DND-41 (cell line): ENCODE measurements around the gene TRIM72.

Source experiments
- ATAC-seq: fragments of 200-7000 bp; cut with Tn5 transposase; 3 replicates; pipeline ENCODE4 v1.9.1; 2021; ENCODE audit warnings: low read depth; ENCODE audit not compliant: insufficient read depth
- DNase-seq: peaks from one replicate; pipeline ENCODE4 v3.0.0-alpha.2; 2020
- H2AFZ ChIP-seq: 2 replicates; pipeline ENCODE4 v1.6.0; 2012; ENCODE audit warnings: low read depth, low read length
- H3K27ac ChIP-seq: 2 replicates; pipeline ENCODE4 v1.5.1; 2012; ENCODE audit warnings: low read length, inconsistent platforms
- H3K27me3 ChIP-seq: fragments of 200-600 bp; sonication (generic); 2 replicates; pipeline ENCODE4 v1.6.0; 2012; ENCODE audit warnings: low read length, mild to moderate bottlenecking, inconsistent platforms; ENCODE audit not compliant: insufficient read depth, poor library complexity
- H3K36me3 ChIP-seq: 2 replicates; pipeline ENCODE4 v1.5.1; 2012; ENCODE audit warnings: low read length, inconsistent platforms; ENCODE audit not compliant: insufficient read depth
- H3K4me1 ChIP-seq: 2 replicates; pipeline ENCODE4 v1.5.1; 2012; ENCODE audit warnings: mild to moderate bottlenecking, low read length; ENCODE audit not compliant: insufficient read depth
- H3K4me2 ChIP-seq: 2 replicates; pipeline ENCODE4 v1.6.0; 2012; ENCODE audit warnings: mild to moderate bottlenecking, moderate library complexity, low read length, inconsistent platforms; ENCODE audit not compliant: insufficient read depth
- H3K4me3 ChIP-seq, 2 experiments: fragments of 200-600 bp in 1 of 2; shearing (Covaris generic) in 1 of 2; 2 replicates each; pipeline ENCODE4 v1.5.1; 2012 to 2016; ENCODE audit warnings: inconsistent platforms in 2 of 2, low read length in 2 of 2, mild to moderate bottlenecking in 2 of 2, low read depth in 1 of 2, moderate library complexity in 1 of 2
- H3K79me2 ChIP-seq: 2 replicates; pipeline ENCODE4 v1.6.0; 2012; ENCODE audit warnings: low read length, inconsistent platforms; ENCODE audit not compliant: insufficient read depth
- H3K9ac ChIP-seq: 2 replicates; pipeline ENCODE4 v1.6.0; 2012; ENCODE audit warnings: low read depth, mild to moderate bottlenecking, inconsistent platforms, low read length, moderate library complexity
- H3K9me3 ChIP-seq: 2 replicates; pipeline ENCODE4 v1.5.1; 2012; ENCODE audit warnings: low read length, moderate library complexity, mild to moderate bottlenecking, inconsistent platforms; ENCODE audit not compliant: insufficient read depth, severe bottlenecking
- H4K20me1 ChIP-seq: 2 replicates; pipeline ENCODE4 v1.6.0; 2012; ENCODE audit warnings: low read length; ENCODE audit not compliant: insufficient read depth
- EZH2 ChIP-seq: IDR thresholded peaks from 3 replicates; pipeline ENCODE4 v1.6.1; 2012; ENCODE audit warnings: borderline replicate concordance, low read depth, mild to moderate bottlenecking, moderate library complexity, low read length, inconsistent platforms; ENCODE audit not compliant: severe bottlenecking
- TF ChIP-seq, protein P1 (sequence below): IDR thresholded peaks from 2 replicates; pipeline ENCODE4 v1.5.1; 2012; ENCODE audit warnings: borderline replicate concordance, low read length, moderate library complexity, mild to moderate bottlenecking; ENCODE audit not compliant: poor library complexity, severe bottlenecking; ENCODE audit errors: extremely low read depth

TRIM72 gene

DNA sequence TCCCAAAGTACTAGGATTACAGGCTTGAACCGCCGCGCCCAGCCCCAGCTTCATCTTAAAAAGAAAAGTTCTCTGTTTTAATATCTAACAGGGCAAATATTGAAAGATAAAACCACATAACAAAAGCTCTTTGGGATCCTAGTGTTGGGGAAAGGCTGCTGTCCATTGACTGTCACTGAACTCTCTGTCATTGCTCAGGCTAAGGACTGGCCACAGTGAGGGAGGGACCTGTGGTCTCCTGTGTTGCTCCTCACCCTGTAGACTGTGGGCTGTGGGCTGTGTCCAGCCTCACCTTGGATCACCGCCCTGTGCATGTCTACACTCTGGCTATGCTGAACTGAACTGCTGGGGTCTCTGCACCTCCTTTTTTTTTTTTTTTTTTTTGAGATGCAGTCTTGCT is 14.3 kb downstream of the TRIM72 start:
- H2AFZ ChIP-seq: no peak overlapping the region
- no peak for DNase-seq

GRCh38 chr16:31229501-31229900 is 15.6 kb downstream of the TRIM72 start:
- Histone ChIP-seq H3K9me3 (no peaks in the 10 kb centered on the region), H3K27me3 (no peaks in the 10 kb centered on the region), H3K4me2 (no peak overlapping the region), H3K9ac (no peak overlapping the region), H3K4me1 (no peaks in the 10 kb centered on the region), H2AFZ (no peak overlapping the region), H3K27ac (no peak overlapping the region), H4K20me1 (no peaks in the 10 kb centered on the region), H3K36me3 (no peaks in the 10 kb centered on the region), H3K79me2 (no peaks in the 10 kb centered on the region), H3K4me3 (no peak overlapping the region)
- DNase-seq (no peak), ATAC-seq (no peak)
- TF ChIP-seq EZH2: no peak
- TF ChIP-seq, protein P1, sequence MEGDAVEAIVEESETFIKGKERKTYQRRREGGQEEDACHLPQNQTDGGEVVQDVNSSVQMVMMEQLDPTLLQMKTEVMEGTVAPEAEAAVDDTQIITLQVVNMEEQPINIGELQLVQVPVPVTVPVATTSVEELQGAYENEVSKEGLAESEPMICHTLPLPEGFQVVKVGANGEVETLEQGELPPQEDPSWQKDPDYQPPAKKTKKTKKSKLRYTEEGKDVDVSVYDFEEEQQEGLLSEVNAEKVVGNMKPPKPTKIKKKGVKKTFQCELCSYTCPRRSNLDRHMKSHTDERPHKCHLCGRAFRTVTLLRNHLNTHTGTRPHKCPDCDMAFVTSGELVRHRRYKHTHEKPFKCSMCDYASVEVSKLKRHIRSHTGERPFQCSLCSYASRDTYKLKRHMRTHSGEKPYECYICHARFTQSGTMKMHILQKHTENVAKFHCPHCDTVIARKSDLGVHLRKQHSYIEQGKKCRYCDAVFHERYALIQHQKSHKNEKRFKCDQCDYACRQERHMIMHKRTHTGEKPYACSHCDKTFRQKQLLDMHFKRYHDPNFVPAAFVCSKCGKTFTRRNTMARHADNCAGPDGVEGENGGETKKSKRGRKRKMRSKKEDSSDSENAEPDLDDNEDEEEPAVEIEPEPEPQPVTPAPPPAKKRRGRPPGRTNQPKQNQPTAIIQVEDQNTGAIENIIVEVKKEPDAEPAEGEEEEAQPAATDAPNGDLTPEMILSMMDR: no peak

More for the DNA sequence above, 14.3 kb downstream of the TRIM72 start:
- Histone ChIP-seq H4K20me1 (no peaks in the 10 kb centered on the region), H3K27me3 (no peaks in the 10 kb centered on the region), H3K4me1 (no peaks in the 10 kb centered on the region), H3K36me3 (no peaks in the 10 kb centered on the region), H3K79me2 (no peaks in the 10 kb centered on the region), H3K27ac (no peak overlapping the region), H3K4me3 (no peak overlapping the region), H3K4me2 (no peak overlapping the region), H3K9ac (no peak overlapping the region), H3K9me3 (no peaks in the 10 kb centered on the region)
- TF ChIP-seq, protein P1: no peak
- ATAC-seq: no peak

DNA sequence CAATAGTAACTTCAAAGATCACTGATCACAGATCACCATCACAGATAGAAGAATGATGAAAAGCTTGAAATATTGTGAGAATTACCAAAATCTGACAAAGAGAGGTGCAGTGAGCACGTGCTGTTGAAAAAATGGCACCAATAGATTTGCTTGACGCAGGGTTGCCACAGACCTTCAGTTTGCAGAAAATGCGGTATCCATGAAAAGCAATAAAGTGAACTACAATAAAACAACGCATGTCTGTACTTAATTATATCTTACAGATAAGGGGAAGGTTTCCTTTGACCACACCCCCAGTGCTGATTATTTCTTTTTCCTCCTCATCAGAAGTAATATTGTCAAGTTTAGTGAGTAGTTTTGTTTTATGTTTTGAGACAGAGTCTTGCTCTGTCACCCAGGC is 24.1 kb downstream of the TRIM72 start:
- H3K4me3 ChIP-seq: no peak overlapping the region
- no peaks in the 10 kb centered on the region for H3K9me3 ChIP-seq

GRCh38 chr16:31242206-31242605 is 28.3 kb downstream of the TRIM72 start:
- no peaks in the 10 kb centered on the region for H3K27me3 ChIP-seq
- H3K4me2 ChIP-seq: no peak overlapping the region
- no peak for TF ChIP-seq EZH2
- TF ChIP-seq, protein P1: no peak
- H3K4me3 ChIP-seq: no peak overlapping the region
- H3K9ac ChIP-seq: no peak overlapping the region
- ATAC-seq (no peak), DNase-seq (no peak)
- H3K4me1 ChIP-seq: no peaks in the 10 kb centered on the region
- no peaks in the 10 kb centered on the region for H3K36me3 ChIP-seq
- H4K20me1 ChIP-seq: no peaks in the 10 kb centered on the region
- H3K79me2 ChIP-seq: no peaks in the 10 kb centered on the region
- no peak overlapping the region for H2AFZ ChIP-seq
- H3K27ac ChIP-seq: no peak overlapping the region
- H3K9me3 ChIP-seq: no peaks in the 10 kb centered on the region

More for the DNA sequence above, 24.1 kb downstream of the TRIM72 start:
- no peak for DNase-seq
- Histone ChIP-seq H3K27me3 (no peaks in the 10 kb centered on the region), H3K36me3 (no peaks in the 10 kb centered on the region), H3K79me2 (no peaks in the 10 kb centered on the region), H3K4me2 (no peak overlapping the region), H4K20me1 (no peaks in the 10 kb centered on the region), H2AFZ (no peak overlapping the region), H3K27ac (no peak overlapping the region), H3K9ac (no peak overlapping the region), H3K4me1 (no peaks in the 10 kb centered on the region)
- ATAC-seq: no peak
- TF ChIP-seq EZH2: no peak
- TF ChIP-seq, protein P1: no peak
